Activated CD8-positive, alpha-beta memory T cell treated with anti-CD3 and anti-CD28 coated beads for 4 hours (primary cell): ENCODE results near the gene SORCS2.

Source experiments
- DNase-seq, 2 donors: peaks; one replicate each; pipeline ENCODE4 v3.0.0-alpha.2; 2020; ENCODE audit warnings: low read depth in 2 of 2

The SORCS2 gene

DNA sequence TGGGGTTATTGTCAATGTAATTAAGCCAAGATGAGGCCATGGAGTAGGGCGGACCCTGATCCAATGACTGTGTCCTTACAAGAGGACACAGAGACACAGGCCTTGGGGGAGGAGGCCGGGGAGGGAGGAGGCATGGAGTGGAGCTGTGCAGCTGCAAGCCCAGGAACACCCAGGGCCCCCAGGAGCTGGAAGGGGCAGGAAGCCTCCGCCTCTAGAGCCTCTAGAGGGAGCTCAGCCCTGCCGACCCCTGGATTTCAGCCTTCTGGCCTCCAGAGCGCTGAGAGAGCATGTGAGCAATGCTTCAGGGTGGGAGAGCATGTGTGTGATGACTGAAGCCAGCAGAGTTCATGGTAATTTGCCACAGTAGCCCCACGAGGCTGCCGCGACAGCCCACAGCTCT is 512.7 kb downstream of the SORCS2 start:
- no peak for DNase-seq

GRCh38 chr4:7705593-7705992 is 513.3 kb downstream of the SORCS2 start:
- no peak for DNase-seq

GRCh38 chr4:7708238-7708637 is 515.9 kb downstream of the SORCS2 start:
- DNase-seq: no peak

- DNase-seq: no peak
These were observed 516.6 kb downstream of the SORCS2 start for GRCh38 chr4:7708981-7709380.

DNA sequence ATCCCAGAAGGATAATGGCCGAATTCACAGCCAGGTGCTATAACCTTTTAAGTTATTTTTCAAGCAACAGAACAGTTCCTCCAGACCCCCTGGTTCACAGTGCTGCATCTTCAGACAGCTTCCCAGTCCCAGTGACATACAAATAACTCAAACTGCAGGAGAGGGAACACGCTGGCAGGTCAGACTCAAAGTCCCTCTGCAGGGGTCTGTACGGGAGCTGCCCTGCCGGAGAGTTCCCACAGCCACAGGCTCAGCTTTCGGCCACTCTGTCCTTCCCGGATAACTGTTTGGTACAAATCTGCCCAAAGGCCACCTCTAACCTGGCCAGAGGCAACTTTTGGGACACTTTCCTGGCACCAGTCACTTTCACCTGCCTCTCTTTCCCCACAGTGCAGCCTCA is 517.1 kb downstream of the SORCS2 start:
- no peak for DNase-seq

GRCh38 chr4:7710126-7710525 is 517.8 kb downstream of the SORCS2 start:
- DNase-seq: no peak

DNA sequence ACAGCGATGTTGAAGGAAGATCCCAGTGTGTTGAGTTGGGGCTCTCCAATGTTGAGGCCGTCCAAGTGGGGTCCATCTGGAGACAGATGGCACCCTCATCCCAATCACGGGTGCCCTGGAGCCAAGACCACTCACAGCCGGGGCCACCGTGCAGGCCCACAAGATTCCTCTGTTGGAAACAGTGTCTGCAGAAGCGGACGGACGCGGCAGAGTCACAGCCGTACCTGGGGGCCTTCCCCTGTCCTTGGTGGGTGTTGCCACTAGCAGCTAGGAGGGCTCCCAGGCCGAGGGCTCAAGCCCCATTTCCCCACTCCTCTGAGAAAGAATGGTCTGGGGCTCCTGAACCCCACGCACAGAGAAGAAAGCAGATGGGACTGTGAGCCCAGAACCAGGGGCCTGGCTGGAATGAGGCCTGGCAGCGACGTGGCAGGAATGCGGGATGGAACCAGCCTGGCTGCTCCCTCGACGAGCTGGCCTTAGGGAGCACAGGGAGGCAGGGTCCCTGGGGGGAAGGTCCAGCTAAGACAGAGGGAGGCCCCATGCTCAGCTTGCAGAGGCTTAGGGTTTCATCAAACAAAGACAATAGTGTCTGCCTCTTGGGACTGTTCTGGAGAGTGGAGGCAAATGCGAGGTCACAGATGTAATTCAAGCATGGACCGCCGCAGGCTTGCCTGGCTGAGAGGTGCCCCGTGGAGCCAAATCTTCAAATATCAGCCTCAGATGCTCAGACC is 518.4 kb downstream of the SORCS2 start:
- DNase-seq: no peak

DNA sequence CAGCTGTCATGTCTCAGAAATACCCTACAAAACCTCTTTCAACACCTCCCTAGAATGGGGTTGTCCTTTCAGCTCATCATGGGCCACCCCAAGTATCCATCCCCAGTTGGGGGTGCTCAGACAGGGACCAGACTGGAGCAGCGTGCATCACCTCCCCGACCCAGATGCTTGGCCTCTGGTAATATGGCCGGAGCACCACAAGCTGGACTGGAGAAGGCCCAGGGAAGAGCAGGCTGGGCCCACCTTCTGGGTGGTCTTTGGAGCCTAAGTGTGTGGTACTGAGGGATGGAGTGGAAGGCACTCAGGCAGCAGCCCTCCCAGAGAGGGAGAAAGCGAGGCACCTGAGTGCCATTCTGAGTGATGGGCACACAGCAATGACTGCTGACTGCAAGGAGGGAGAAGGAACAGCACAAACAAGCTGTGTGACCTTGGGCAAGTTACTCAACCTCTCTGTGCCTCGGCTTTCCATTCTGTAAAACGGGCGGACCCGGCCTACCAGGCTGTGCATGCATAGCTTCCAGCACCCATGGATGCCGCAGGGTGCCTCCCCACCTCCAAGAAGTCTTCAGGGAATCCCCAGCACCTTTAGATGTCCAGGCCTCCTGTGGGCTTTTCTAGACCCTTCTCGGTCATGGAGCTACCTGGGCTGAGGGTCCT is 519.1 kb downstream of the SORCS2 start:
- DNase-seq: no peak

- DNase-seq: no peak
These were observed 519.8 kb downstream of the SORCS2 start for GRCh38 chr4:7712021-7712671.

GRCh38 chr4:7713757-7714156 is 521.4 kb downstream of the SORCS2 start:
- DNase-seq: no peak

- no peak for DNase-seq
These were observed 521.8 kb downstream of the SORCS2 start for GRCh38 chr4:7714176-7714575.

- no peak for DNase-seq
These were observed 522.4 kb downstream of the SORCS2 start for GRCh38 chr4:7714738-7715137.

GRCh38 chr4:7715271-7716009 is 523.1 kb downstream of the SORCS2 start:
- no peak for DNase-seq

- DNase-seq: no peak
These were observed 523.8 kb downstream of the SORCS2 start for GRCh38 chr4:7716010-7716721.

- DNase-seq: no peak
These were observed 524.8 kb downstream of the SORCS2 start for GRCh38 chr4:7717161-7717560.

- no peak for DNase-seq
These were observed 525.7 kb downstream of the SORCS2 start for GRCh38 chr4:7717946-7718490.

DNA sequence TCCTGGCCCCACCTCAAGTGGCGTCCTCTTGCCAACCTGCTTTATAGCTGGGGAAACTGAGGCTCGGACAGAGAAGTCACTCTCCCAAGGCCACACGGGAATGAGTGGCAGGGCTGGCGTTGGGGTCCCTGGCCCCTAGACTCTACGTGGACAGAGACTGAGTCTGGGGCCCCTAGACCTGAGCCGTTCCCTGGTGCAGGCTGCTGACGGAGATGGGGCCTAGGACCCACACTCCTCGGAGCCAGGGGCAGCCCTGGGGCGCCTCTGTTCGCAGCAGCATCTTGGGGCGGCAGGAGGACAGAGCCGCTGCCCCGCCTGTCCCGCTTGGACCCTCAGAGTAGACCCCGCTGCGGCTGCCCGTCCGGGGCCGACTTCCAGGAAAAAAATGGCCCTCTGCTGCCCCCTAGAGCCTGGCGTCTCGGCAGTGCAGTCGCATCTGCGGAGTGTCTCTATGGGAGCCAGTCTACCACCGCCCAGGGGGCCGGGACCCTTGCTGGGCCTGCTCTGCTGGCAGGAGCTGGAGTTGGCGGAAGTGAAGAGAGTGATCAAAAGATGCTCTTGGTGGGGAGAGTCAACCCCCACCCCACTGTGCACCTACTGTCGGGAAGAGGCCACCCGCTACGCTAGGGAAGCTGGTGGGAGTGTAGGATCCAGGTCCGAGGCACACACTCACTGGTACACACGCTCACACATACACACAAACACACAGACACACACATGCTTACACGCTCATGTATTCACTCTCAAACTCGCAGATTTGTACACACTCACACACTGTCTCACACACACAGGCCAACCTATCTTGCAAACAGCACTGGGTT is 527.2 kb downstream of the SORCS2 start:
- DNase-seq: peak; percentile 20 to 35

DNA sequence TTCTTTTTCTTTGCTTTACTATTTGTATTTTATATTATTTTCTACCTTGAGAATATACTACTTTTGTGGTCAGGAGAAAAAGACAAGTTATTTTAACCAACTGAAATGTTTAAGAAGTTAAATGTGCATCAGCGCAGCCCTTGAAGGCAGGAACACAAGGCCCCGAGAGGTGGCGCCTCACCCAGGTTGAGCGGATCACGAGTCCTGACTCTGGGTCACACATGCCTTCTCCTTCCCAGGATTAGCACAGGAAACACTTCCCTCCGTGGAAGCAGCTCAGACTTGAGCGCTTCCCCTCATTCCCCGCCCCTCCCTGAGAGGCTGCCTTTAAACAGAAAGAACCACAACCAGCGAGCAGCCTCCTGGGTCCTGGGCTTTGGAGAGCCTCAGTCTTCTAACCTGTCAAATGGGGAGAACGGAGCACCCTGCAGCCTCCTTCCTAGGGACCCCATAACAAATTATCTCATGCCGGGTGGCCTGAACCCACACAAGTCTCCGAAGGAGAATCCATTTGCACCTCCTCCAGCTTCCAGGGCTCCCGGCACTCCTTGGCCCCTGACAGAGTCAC is 529.7 kb downstream of the SORCS2 start:
- no peak for DNase-seq

DNA sequence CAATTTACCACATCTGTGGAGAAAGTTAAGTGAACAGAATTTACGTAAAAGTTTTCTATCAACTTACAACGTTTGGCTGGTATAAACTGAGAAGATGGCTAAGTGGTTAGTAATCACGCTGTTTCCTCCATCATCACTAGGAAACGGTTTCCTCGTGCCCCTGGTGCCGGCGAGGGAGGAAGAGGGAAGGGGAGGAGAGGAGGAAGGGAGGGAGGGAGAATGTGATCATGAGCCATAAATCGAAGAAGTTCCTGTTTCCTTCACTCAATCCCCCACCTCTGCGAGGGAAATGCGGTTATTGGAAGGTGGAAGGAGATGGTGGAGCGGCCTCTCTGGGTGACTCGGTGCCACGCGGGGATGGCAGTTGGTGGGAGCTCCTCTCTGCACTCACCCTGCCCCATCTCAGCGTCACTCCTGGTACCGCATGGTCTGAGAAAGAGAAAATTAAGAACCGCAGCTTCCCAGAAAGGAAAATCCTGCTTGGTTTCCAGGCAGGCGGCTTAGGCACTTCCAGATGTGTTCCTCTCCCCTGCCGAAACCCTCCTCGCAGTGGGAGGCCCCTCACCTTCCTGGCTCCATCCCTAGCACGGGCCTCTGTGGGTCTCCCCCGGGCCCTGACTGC is 530.5 kb downstream of the SORCS2 start:
- no peak for DNase-seq

DNA sequence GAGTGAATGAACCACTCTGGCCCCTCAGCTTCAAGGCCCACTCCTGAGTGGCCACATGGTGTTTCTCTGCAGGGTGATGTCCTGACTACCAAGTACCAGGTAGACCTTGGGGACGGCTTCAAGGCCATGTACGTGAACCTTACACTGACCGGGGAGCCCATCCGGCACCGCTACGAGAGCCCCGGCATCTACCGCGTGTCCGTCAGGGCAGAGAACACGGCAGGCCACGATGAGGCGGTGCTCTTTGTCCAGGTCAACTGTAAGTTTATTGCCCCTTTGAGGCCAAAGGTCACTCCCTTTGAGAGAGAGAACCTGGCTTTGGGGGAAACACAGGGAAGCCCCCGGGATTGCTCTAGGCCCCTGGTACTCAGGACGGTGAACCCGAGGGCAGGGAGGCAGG is 531.3 kb downstream of the SORCS2 start:
- no peak for DNase-seq
